Mesendoderm (in vitro differentiated cells): Measurements from ENCODE around the gene GUF1.

Source experiments
- DNase-seq: peaks from one replicate; pipeline ENCODE4 v3.0.0; 2013
- H2AK5ac ChIP-seq: 2 replicates; pipeline ENCODE4 v1.6.1; 2013; ENCODE audit warnings: low read length, inconsistent platforms
- H2BK120ac ChIP-seq: 2 replicates; pipeline ENCODE4 v1.6.1; 2013; ENCODE audit warnings: low read depth, mild to moderate bottlenecking, low read length, moderate library complexity, mixed read lengths
- H2BK15ac ChIP-seq: replicated peaks from 2 replicates; pipeline ENCODE4 v1.6.1; 2013; ENCODE audit warnings: low read depth, mild to moderate bottlenecking, moderate library complexity
- H2BK5ac ChIP-seq: 2 replicates; pipeline ENCODE4 v1.6.1; 2013; ENCODE audit warnings: low read length, inconsistent platforms
- H3K18ac ChIP-seq: 2 replicates; pipeline ENCODE4 v1.6.1; 2013; ENCODE audit warnings: mild to moderate bottlenecking, low read length, mixed read lengths
- H3K23ac ChIP-seq: one replicate; pipeline ENCODE4 v1.6.1; 2013; ENCODE audit warnings: low read length
- H3K27ac ChIP-seq: 2 replicates; pipeline ENCODE4 v1.5.1; 2013; ENCODE audit warnings: low read depth, mild to moderate bottlenecking, inconsistent platforms, low read length, moderate library complexity
- H3K27me3 ChIP-seq: 2 replicates; pipeline ENCODE4 v1.6.1; 2013; ENCODE audit warnings: low read length, control low read depth, mild to moderate bottlenecking, inconsistent platforms; ENCODE audit not compliant: insufficient read depth, poor library complexity
- H3K36me3 ChIP-seq: 2 replicates; pipeline ENCODE4 v1.6.1; 2013; ENCODE audit warnings: low read length, inconsistent platforms; ENCODE audit not compliant: control insufficient read depth, insufficient read depth
- H3K4ac ChIP-seq: one replicate; pipeline ENCODE4 v1.6.1; 2013; ENCODE audit warnings: low read depth, mild to moderate bottlenecking, low read length, moderate library complexity
- H3K4me1 ChIP-seq: 2 replicates; pipeline ENCODE4 v1.6.1; 2013; ENCODE audit warnings: low read depth, low read length, inconsistent platforms; ENCODE audit not compliant: control insufficient read depth
- H3K4me2 ChIP-seq: 2 replicates; pipeline ENCODE4 v1.6.1; 2013; ENCODE audit warnings: low read length
- H3K4me3 ChIP-seq: 2 replicates; pipeline ENCODE4 v1.5.1; 2013; ENCODE audit warnings: mild to moderate bottlenecking, low read length
- H3K56ac ChIP-seq: one replicate; pipeline ENCODE4 v1.6.1; 2013; ENCODE audit warnings: low read length
- H3K79me1 ChIP-seq: 2 replicates; pipeline ENCODE4 v1.6.1; 2013; ENCODE audit warnings: low read length, inconsistent platforms
- H3K79me2 ChIP-seq: 2 replicates; pipeline ENCODE4 v1.6.1; 2013; ENCODE audit warnings: mild to moderate bottlenecking, low read length; ENCODE audit not compliant: control insufficient read depth, insufficient read depth
- H3K9ac ChIP-seq: 2 replicates; pipeline ENCODE4 v1.6.1; 2013; ENCODE audit warnings: low read length, inconsistent platforms
- H4K5ac ChIP-seq: one replicate; pipeline ENCODE4 v1.6.1; 2013; ENCODE audit warnings: low read length
- H4K8ac ChIP-seq: one replicate; pipeline ENCODE4 v1.6.1; 2013; ENCODE audit warnings: low read depth, mild to moderate bottlenecking, control low read depth, low read length, moderate library complexity
- WGBS: extraction: QIAGEN DNeasy Blood & Tissue Kit; methylation state at CpG from one replicate; pipeline ENCODE4 v1.1.7; 2013; ENCODE audit warnings: low lambda C conversion rate, missing lambda C conversion rate; ENCODE audit not compliant: insufficient coverage; ENCODE audit errors: extremely low coverage; 5-methylcytosine and 5-hydroxymethylcytosine counted together

The GUF1 gene

DNA sequence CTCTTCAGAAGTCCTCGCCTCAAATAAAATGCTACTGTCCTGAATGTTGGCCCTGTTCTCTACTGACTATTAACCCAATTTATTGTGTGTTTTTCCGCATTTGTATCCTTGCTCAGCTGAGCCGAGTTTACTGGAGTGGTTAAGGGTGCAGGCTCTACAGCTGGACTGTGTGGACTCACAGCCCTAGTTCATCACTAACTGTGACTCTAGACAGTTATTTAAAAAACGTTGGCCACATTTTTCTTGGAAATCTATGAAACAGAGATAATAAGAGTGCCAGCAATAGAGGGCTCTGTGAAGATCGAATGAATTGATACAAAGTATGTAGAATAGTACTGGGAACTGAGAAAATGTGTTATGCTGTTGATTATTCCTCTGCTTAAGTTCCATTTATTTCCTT, 2.9 kb upstream of the GUF1 start:
- Histone ChIP-seq H3K9ac (no peak overlapping the region), H3K79me1 (no peaks in the 10 kb centered on the region), H4K5ac (no peak overlapping the region), H3K23ac (no peak overlapping the region), H2BK120ac (no peak overlapping the region), H3K4me1 (peaks cover 3% of the 10 kb centered on the region), H3K4me2 (no peak overlapping the region), H3K27ac (no peak overlapping the region), H3K4ac (no peak overlapping the region), H3K56ac (no peak overlapping the region), H3K4me3 (no peak overlapping the region), H3K79me2 (peaks cover 10% of the 10 kb centered on the region), H2BK5ac (no peak overlapping the region), H3K36me3 (no peaks in the 10 kb centered on the region), H3K27me3 (no peaks in the 10 kb centered on the region), H2BK15ac (no peak overlapping the region), H3K18ac (no peak overlapping the region), H2AK5ac (no peak overlapping the region), H4K8ac (no peak overlapping the region)
- WGBS = no CpG with 5 or more reads among the region's 5 CpGs
- DNase-seq = no peak

DNA sequence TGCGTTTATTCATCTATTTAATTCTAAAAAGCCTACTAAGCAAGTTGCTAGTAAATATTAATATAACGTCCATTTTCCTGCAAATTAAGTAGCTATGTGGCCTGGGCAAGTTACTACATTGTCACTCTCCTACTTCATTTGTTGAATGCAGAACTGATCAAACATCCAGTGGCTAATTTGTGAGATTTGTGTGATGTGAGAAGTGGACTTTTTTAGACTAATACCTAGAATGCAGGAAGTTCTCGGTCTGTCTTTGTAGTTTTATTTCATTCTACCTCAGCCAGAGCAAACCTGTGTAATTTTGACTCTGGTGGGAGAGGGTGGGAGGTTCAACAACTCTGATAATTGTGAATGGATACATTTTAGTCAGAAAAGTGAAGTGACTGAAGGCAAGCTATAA, 840 bp downstream of the GUF1 start:
- no peak overlapping the region for H2AK5ac ChIP-seq
- H2BK15ac ChIP-seq = no peak overlapping the region
- no CpG with 5 or more reads among the region's 3 CpGs for WGBS
- no peak overlapping the region for H3K4ac ChIP-seq
- peaks cover 3% of the 10 kb centered on the region for H3K4me1 ChIP-seq
- H3K9ac ChIP-seq = peak overlapping the region; percentile 88
- no peak for DNase-seq
- no peak overlapping the region for H3K27ac ChIP-seq
- H4K8ac ChIP-seq = peak overlapping the region; percentile 28
- peak overlapping the region; percentile 73 for H4K5ac ChIP-seq
- H3K4me3 ChIP-seq = peak overlapping the region; percentile 83
- no peak overlapping the region for H2BK5ac ChIP-seq
- peak overlapping the region; percentile 88 for H3K56ac ChIP-seq
- peaks cover 10% of the 10 kb centered on the region for H3K79me2 ChIP-seq
- H3K23ac ChIP-seq = no peak overlapping the region
- H2BK120ac ChIP-seq = no peak overlapping the region
- H3K27me3 ChIP-seq = no peaks in the 10 kb centered on the region
- H3K36me3 ChIP-seq = no peaks in the 10 kb centered on the region
- no peaks in the 10 kb centered on the region for H3K79me1 ChIP-seq
- H3K18ac ChIP-seq = no peak overlapping the region
- H3K4me2 ChIP-seq = peak overlapping the region; percentile 75

DNA sequence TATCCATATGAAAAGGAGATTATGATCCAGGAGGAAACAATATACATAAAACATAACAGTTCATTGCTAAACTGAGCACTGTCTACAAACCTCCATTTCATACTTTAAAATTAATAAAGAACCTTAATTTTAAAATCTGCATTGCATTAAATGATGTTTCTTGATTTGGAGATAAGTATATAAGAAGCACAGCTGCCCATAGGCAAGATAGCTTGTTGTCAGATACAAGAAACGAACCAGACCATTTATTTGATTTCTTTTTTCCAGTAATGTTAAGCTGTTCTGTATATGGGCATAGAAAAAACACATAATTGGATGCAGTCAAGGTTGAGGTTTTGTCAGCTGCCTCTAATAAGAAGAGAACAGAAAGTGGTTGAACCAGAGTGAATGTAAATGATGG, 6.4 kb downstream of the GUF1 start:
- Histone ChIP-seq H2BK120ac (no peak overlapping the region), H2AK5ac (no peak overlapping the region), H3K18ac (no peak overlapping the region), H2BK15ac (no peak overlapping the region), H3K36me3 (no peaks in the 10 kb centered on the region), H3K4me2 (no peak overlapping the region), H3K79me1 (no peaks in the 10 kb centered on the region), H3K23ac (no peak overlapping the region), H3K4ac (no peak overlapping the region), H3K27me3 (no peaks in the 10 kb centered on the region), H2BK5ac (no peak overlapping the region), H4K5ac (no peak overlapping the region), H3K56ac (no peak overlapping the region), H4K8ac (no peak overlapping the region), H3K4me3 (no peak overlapping the region), H3K79me2 (peaks cover 2% of the 10 kb centered on the region), H3K27ac (no peak overlapping the region), H3K4me1 (no peaks in the 10 kb centered on the region), H3K9ac (no peak overlapping the region)
- WGBS = no CpG with 5 or more reads among the region's 1 CpG
- no peak for DNase-seq

GRCh38 chr4:44700427-44700826, 22.2 kb downstream of the GUF1 start:
- H3K18ac ChIP-seq = no peak overlapping the region
- H2AK5ac ChIP-seq = no peak overlapping the region
- no peak for DNase-seq
- no peaks in the 10 kb centered on the region for H3K27me3 ChIP-seq
- H4K8ac ChIP-seq = no peak overlapping the region
- H2BK15ac ChIP-seq = no peak overlapping the region
- H3K4ac ChIP-seq = no peak overlapping the region
- no peak overlapping the region for H3K4me3 ChIP-seq
- H3K23ac ChIP-seq = no peak overlapping the region
- no peaks in the 10 kb centered on the region for H3K36me3 ChIP-seq
- H3K79me1 ChIP-seq = no peaks in the 10 kb centered on the region
- no CpG with 5 or more reads among the region's 1 CpG for WGBS
- no peaks in the 10 kb centered on the region for H3K4me1 ChIP-seq
- no peak overlapping the region for H3K27ac ChIP-seq
- H3K56ac ChIP-seq = no peak overlapping the region
- no peak overlapping the region for H3K4me2 ChIP-seq
- H3K79me2 ChIP-seq = no peaks in the 10 kb centered on the region
- no peak overlapping the region for H2BK120ac ChIP-seq
- no peak overlapping the region for H3K9ac ChIP-seq
- no peak overlapping the region for H2BK5ac ChIP-seq
- no peak overlapping the region for H4K5ac ChIP-seq

DNA sequence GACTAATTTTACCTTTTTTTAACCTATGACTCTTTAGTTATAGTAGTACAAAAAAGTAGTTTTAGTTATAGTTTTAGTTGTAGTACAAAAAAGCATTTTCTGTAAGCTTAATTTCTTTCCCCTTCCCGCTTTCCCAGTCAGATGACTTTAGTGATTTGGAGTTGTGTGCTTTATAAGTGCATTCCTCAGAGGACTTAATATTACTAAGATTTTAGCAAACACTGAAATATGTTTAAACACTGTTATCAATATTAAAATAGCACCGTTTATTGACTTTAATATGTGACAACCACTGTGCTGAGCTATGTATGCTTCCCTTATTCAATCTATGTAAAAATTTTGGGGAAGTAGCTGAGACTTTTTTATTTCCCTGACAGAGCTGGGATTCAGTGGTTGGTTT, 22.8 kb downstream of the GUF1 start:
- Histone ChIP-seq H2AK5ac (no peak overlapping the region), H3K79me2 (no peaks in the 10 kb centered on the region), H2BK120ac (no peak overlapping the region), H3K27ac (no peak overlapping the region), H4K8ac (no peak overlapping the region), H4K5ac (no peak overlapping the region), H3K36me3 (no peaks in the 10 kb centered on the region), H3K23ac (no peak overlapping the region), H3K27me3 (no peaks in the 10 kb centered on the region), H3K79me1 (no peaks in the 10 kb centered on the region), H3K4ac (no peak overlapping the region), H3K18ac (no peak overlapping the region), H3K56ac (no peak overlapping the region), H2BK5ac (no peak overlapping the region), H3K4me1 (no peaks in the 10 kb centered on the region), H3K4me2 (no peak overlapping the region), H2BK15ac (no peak overlapping the region), H3K9ac (no peak overlapping the region), H3K4me3 (no peak overlapping the region)
- DNase-seq = no peak
- no CpG with 5 or more reads among the region's 2 CpGs for WGBS

- H3K23ac ChIP-seq = no peak overlapping the region
- H3K36me3 ChIP-seq = no peaks in the 10 kb centered on the region
- H2BK120ac ChIP-seq = no peak overlapping the region
- H3K27ac ChIP-seq = no peak overlapping the region
- no peak overlapping the region for H3K4me3 ChIP-seq
- H3K4me1 ChIP-seq = no peaks in the 10 kb centered on the region
- H3K27me3 ChIP-seq = no peaks in the 10 kb centered on the region
- no peaks in the 10 kb centered on the region for H3K79me2 ChIP-seq
- H3K79me1 ChIP-seq = no peaks in the 10 kb centered on the region
- H3K9ac ChIP-seq = no peak overlapping the region
- no peak overlapping the region for H3K56ac ChIP-seq
- H2AK5ac ChIP-seq = no peak overlapping the region
- H4K5ac ChIP-seq = no peak overlapping the region
- H4K8ac ChIP-seq = no peak overlapping the region
- no peak overlapping the region for H3K4ac ChIP-seq
- no peak overlapping the region for H2BK15ac ChIP-seq
- no peak for DNase-seq
- H2BK5ac ChIP-seq = no peak overlapping the region
- no peak overlapping the region for H3K18ac ChIP-seq
- no CpG with 5 or more reads among the region's 4 CpGs for WGBS
- H3K4me2 ChIP-seq = no peak overlapping the region
Measured at GRCh38 chr4:44704673-44705072, 26.5 kb downstream of the GUF1 start.
